GM19467 (cell line): ENCODE data around the gene GM2A.
A peak's percentile ranks its signal among the peaks of the same experiment; 100 is the strongest.
"Not testable (repeated sequence)": the region's sequence is repeated elsewhere in the genome, so short reads cannot be mapped to it uniquely, and the experiment has no call there.

Source experiments
- ATAC-seq: cut with Tn5 transposase; IDR thresholded peaks from one replicate; pipeline ENCODE4 v1.9.1; 2021; ENCODE audit warnings: mild to moderate bottlenecking, moderate library complexity; ENCODE audit not compliant: unreplicated experiment

The GM2A gene

DNA sequence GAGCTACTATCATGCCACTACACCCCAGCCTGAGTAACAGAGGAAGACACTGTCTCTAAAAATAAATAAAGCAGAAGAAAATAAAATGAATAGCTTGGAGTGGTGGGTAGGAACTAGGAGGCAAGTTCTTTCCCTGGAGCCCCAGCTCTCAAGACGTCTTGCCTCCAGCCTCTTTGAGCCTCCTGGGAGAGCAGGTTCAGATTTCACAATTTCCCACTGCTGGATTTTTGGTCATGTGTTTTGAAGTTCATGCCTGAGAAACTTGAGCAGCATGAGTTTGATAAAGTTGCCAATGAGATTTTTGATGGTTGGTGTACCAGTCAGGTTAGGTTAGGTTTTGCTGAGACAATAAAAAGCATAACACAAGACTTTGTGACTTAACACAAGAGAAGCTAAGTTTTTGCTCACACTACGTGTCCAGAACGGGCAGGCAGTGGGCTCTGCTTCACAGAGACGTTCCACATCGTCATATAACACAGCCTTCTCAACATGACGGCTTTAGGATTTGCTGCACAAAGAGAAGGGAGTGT, 25.0 kb upstream of the GM2A start:
- no peak for ATAC-seq

DNA sequence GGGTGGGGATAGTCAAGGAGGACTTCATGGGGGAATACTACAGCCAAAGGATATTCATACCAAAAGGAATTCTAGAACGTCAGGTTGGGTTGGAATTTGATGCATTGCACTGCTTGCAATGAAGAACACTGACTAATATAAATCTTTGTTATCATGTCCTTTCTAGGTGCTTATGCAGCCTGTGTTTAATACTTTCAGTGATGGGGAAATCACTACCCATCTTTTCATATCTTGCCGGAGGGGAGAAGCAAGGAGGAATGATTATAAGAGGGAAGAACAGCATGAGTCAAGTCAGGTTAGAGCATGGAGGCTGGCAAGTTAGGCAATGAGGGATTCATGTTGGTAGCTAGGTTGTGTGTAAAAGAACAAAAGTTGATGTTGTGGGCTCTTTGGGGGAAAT, 24.0 kb upstream of the GM2A start:
- ATAC-seq = no peak

DNA sequence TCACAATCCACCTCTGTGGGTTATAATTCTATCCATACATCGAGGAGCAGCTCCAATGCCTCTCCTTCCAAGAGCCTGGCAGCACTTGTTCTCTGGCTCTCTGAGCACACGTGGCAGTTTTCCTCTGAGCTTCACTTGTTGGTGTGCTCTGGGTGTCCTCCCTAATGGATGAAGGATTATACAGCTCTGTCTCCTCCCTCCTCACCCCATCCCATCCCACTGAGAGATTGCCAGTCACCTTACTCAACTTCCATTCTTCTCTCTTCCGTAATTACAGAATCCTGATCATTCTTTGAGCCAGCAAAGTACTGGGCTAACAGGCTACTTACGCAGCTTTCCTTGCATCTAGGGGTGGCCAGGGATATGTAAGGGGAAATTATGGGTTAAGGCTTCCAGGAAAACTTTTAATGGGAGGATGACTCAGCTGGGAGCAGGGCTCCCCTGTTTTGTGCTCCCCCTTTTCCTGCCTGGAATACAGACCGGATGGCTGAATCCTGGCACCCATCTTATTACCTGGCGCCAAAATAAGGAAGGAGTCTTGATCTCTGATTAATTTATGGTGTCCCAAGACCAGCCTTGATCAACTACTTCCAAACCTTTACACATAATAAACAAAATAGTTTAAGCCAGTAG, 22.8 kb upstream of the GM2A start:
- ATAC-seq = no peak

DNA sequence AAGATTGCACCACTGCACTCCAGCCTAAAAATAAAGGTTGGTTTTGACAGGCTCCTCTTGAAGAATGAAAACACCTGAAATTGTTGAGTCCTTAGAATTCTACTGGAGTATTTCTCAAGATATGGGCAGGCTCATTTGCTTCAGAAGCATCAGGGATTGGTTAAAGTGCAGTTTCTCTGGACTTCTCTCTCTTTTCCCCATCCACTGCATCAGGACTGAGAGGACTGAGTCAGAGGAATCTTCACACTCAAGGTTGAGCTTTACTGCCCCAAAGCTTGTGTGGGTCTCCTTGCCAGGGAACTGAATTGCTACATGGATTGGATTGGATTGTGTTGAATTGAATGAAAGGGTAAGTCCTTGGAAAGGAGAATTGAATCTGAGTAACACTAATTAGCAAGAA, 21.6 kb upstream of the GM2A start:
- no peak for ATAC-seq

DNA sequence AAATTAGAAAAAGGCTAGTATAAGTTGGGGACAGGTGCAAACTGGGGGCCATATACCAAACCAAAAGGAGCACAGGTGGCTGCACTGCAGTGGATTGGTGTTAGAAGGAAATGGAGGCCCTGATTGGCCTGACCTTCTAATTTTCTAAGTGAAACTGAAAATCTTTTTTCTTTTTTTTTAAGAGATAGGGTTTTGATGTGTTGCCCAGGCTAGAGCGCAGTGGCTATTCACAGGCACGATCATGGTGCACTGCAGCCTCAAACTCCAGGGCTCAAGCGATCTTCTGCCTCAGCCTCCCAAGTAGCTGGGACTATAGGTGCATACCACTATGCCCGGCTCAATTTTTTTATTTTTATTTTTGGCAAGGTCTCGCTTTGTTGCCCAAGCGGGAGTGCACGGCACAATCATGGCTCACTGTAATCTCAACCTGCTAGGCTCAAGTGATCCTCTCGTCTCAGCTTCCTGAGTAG, 19.3 kb upstream of the GM2A start:
- peak; percentile 49 for ATAC-seq

DNA sequence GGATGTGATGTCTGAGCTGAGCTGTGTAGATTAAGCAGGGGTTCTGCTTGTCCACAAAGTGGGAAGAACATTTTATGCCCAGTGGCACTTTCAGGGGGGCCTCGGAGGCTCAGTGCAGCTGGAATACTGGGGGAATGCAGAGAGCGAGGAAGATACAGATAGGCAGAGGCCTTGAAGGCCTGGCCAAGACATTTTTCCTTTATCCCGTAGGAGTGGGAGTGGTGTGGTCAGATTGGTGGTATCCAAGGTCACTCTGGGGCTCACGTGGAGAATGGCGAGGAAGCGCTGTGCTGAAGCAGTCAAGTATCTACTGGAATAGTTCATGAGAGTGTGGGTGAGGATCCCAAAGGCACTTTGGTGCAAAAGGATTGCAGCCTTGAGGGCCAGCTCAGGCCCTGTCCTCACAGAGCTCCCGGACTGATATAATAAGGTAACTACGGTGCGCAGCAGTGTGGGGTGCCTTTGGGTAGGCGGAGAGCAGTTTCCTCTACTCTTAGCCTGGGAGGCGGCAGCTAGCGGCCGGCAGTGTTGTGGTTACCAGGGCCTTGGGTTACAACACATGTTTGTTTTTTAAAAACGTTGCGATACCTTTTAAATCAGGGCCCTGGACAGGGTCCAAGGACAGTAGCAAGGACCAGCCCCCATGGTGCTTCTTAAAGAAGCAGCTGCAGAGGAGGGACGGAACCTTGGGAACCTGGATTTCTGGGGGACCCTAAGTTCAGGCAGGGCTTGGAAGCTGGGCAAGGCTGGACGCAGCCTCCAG, 18.3 kb upstream of the GM2A start:
- peak; percentile 66 for ATAC-seq

DNA sequence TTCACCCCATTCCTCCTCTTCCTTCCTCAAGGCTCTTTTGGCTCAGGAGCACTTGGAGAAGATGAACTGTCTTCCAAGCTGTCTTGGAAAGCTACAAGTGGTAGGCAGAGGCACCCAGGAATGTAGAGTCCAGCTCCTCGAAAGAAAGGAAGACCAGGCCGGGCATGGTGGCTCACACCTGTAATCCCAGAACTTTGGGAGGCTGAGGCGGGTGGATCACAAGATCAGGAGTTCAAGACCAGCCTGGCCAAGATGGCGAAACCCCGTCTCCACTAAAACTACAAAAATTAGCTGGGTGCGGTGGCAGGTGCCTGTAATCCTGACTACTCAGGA, 17.8 kb upstream of the GM2A start:
- ATAC-seq = not testable (repeated sequence)

DNA sequence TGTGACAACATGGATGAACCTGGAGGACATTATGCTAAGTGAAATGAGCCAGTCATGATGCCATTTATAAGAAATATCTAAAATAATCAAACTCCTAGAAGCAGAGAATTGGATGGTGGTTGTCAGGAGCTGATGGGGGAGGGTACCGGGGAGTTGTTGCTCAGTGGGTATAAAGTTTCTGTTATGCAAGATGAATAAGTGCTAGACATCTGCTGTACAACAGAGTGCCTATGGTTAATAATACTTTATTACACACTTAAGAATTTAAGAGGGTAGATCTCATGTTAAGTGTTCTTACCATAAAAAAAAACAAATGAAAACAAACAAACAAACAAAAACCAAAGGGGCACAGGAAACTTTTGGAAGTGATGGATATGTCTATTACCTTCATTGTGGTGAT, 16.1 kb upstream of the GM2A start:
- no peak for ATAC-seq

DNA sequence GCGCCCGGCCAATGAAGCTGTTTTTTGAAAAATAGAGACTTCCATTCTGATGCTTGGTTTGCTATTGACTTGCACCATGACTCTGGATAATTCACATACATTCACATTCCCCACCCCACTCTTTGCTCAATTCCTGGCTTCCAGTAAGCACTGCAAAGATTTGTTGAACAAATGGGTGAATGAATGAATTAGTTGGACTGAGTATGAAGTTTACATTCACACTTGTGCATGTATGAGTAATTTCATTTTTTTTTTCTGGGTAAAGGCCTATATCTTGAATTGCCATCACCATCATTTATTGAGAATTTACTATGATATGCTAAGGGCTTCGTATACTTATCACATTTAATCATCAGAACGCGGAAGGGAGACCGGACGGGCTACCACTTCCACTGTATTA, 15.3 kb upstream of the GM2A start:
- no peak for ATAC-seq

DNA sequence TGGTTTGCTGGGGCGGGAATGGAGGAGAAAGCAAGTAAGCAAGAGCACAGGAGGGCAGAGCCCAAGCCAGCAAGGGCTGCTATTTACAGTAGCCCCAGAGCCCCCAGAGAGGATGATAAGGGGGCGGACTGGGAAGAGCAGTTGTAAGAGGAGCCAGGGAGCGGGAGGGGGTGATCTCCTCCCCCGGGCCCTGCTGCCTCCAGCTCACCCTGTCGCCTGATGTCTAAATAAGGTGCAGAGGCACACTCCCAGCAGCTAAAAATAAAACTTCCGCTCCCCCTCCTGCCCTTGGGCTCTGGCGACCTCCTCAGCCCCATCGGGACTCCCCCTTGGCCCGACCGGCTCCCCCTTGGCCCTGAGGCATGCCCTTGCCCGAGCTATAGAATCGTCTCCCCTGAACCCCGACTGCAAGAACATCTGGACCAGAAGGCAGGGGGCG, 14.7 kb upstream of the GM2A start:
- no peak for ATAC-seq

DNA sequence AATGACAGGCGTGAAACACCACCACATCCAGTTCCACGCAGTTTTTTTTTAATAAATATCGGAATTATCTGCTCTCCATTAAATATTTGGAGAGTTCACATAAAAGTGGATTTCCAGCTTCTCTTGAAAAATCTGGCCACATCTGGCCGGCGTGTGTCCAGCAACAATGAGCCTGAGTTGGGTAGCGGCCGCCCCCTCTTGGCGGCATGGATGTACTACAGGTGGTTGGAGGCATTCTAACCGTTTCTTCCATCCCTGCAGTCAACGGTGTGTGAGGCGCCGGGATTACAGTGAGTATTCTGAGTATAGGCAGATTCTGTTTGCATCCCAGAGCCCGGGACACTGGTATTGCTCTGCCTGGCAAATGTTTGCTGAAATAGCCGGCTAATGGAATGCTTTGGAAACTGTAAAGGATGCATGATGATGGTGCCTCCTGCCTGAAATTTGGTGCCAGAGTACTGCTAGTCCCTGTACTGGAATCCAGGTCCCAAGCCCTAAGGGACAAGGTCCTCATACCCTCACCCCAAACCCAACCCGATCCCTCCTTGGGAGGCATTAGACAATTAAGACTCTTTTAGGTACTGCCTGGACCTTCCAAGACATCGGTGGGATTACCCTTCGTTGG, 13.6 kb upstream of the GM2A start:
- ATAC-seq = no peak

DNA sequence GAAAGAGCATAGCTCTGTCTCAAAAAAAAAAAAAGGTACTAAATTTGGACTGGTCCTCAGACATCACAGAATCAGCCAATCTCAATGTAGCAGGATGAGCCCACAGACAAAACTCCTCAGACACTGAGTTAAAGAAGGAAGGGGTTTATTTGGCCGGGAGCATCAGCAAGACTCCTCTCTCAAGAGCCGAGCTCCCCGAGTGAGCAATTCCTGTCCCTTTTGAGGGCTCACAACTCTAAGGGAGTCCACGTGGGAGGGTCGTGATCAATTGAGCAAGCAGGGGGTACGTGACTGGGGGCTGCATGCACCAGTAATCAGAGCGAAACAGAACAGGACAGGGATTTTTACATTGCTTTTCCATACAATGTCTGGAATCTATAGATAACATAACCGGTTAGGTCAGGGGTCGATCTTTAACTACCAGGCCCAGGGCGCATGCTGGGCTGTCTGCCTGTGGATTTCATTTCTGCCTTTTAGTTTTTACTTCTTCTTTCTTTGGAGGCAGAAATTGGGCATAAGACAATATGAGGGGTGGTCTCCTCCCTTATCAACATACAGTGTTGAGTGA, 12.6 kb upstream of the GM2A start:
- ATAC-seq = not testable (repeated sequence)

DNA sequence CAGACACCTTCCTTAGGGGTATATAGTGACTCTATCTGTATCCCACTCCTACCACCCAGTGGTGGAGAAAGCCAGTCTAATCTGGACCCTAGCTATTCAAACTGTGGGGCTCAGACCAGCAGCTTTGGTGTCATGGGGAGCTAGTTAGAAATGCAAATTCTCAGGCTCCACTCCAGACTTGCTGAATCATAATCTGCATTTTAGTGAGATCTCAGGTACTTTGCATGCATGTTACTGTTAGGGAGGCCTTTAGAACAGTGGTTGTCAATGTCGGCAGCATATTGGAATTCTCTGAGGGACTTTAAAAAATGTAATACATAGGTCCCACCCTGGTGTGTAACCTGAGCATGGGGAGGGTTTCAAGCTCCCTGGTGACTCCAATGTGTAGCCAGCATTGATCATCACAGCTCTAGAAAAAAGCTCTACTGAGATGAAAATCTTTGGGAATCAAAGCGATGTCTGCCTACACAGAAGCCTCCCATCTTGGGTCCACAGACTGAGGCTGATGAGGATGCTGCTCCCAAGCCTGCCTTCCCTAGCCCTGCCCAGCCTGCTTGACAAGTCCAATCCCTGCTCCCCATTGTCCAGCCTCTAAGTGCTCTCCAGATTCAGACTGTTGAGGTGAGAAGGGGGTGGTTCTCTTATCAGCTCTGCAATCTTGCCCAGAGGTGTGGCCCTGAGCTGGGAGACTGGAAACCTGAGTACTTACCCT, 11.9 kb upstream of the GM2A start:
- ATAC-seq = no peak

DNA sequence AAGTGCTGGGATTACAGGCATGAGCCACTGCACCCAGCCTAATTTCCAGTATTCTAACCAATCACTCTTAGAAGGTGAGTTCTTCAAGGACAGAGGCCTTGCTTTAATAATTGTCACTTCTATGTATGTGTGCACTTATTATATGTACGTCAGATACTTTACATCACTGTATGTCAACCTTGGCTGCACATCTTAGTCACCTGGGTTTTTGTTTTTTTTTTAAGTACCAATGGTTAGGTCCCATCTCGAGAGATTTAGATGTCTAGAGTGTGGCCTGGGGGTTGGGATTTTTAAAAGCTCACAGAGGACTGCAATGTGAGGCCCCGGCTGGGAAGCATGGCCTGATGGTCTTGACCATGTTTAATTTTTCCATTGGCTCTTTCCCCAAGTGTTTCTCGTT, 9.9 kb upstream of the GM2A start:
- ATAC-seq = no peak

DNA sequence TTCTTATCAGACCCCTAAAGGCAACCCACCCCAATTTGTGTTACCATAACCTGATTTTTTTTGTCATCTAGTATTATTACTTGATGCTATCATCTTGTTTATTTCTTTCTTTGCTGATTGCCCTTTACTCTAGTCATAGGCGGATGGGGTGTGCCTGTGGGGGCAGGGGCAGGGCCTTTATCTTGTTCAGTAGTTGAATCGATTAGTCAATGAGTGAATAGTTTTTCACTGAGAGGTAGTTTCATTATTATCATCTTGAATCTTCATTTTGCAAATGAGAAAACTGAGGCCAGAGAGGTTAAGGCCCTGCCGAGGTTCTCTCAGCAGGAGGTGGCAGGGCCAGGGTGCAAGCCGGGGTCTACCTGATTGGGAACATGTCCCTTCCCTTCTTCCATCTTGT, 9.4 kb upstream of the GM2A start:
- no peak for ATAC-seq

DNA sequence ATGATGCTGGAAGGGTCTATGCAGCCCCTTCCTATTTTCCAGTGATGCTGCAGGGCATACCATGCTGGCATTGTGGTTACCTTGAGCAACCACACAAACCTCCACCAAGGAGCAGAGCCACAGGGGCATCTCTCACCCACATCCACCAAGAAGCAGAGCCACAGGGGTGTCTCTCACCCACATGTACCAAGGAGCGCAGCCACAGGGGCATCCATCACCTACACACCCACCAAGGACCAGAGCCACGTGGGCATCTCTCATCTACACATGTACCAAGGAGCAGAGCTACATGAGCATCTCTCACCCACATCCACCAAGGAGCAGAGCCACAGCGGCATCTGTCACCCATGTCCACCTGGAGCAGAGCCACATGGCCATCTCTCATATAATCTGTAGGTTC, 8.8 kb upstream of the GM2A start:
- ATAC-seq = no peak

DNA sequence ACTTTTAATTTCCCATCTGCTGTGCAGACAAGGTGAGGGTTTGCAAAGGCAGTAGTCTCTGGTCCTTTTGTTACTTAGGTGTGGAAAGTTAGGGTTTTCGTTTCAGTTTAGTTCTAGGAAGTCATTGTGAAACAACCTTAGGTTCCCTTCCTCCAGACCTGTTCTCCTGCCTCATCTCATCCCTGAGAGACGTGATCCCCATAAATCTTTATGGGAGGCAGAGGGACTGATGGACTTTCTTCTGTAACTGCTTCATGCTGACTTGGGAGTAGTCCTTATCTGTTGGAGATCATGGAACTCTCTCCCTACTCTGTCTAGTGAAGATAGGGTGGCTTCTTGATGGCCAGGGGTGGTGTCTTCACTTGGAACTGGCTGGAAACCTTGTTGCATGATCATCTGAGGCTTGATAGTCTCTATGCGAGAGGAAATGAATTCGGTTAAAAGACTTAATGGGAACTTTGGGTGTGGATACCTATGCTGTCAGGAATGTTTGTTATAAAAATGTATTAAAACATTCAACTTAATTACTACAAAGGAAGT, 7.2 kb upstream of the GM2A start:
- ATAC-seq = no peak

DNA sequence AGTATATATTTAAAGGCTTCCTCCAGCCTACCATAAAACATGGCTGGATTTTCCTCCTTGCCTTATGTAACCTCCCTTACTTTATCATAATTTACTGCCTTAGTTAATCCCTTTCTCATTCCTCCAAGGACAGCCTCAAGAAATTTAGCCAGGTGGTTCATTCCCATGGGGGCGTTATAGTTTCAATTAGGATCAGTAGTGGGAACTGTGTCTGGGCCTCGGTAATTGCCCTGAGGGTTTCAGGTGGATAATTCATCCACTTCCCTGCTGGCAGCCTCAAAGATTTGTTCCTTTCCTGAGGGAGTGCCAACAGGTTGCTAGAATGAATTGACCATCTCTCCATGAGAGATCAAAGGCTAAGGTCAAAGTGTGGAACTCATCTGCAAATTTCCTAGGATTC, 4.3 kb upstream of the GM2A start:
- no peak for ATAC-seq

DNA sequence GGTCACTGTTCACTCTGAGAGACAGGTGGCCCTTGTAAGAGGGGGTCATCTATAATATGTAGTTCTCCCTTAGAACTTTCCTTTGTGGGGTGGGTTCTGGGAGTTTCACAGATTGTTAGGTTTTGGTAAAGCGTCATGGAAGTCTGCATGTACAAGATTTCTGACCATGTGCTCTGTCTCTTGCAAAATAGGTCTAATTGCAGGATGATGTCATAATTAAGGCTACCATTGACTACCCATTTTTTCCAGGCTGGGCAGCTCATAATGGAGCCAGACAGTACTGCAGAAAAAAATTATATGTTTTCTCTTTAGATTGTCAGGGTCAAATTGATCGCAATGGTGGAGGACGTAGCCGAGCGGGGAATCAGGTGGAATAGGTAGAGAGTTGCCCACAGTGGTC, 3.7 kb upstream of the GM2A start:
- ATAC-seq = no peak

DNA sequence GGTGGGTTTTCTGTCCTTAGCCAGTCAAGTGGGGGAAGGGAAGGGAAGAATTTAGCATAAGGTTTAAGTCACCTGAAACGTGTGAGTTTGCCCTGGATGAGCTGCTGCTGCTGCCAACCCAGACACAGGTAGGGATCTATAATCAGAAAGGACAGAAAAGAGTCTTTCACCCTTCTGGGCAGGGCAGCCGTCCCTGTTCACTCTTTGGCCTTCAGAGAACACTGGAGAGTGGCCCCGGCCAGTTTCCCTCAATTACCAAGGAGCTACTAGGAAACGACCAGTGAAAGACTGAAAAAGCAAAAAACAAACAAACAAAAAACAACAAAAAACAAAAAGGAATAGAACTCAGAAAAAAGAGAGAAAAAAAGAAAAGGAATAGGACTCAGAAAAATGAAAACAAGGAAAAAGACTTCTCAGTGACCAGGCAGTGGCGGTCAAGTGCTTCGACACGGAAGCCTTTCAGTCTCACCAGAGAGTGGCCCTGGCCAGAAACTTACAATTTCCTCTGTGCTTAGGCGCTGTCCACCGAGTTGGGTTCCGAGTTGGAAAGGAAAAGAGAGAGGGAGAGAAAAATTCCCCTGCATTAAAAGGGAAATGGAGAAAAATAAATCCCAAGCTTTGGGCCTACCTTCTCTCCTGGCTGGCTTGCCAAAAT, 2.5 kb upstream of the GM2A start:
- ATAC-seq = no peak
